HTERT RPE-1 (cell line): ENCODE results near the gene AKAP6.

Experiments used
- in situ Hi-C: fragments of 300-500 bp; cut with MboI; formaldehyde crosslinking; loops from 4 replicates; pipeline ENCODE4 v1.14.3; 2020; ENCODE audit warnings: low sequenced_read_pairs

Gene AKAP6

GRCh38 chr14:32846821-32847365 lies 517.8 kb downstream of the AKAP6 start:
- in situ Hi-C loops: no loop called here

- in situ Hi-C loops: no loop called here
Observed at GRCh38 chr14:32847867-32848266, 518.8 kb downstream of the AKAP6 start.

GRCh38 chr14:32865827-32866376 lies 536.8 kb downstream of the AKAP6 start:
- in situ Hi-C loops: no loop called here

- in situ Hi-C loops: no loop called here
Observed at GRCh38 chr14:32883188-32883587, 554.1 kb downstream of the AKAP6 start.
